KOPT-K1 (cell line): ENCODE results near the gene FBXO38.

ENCODE experiments used
- H3K27ac ChIP-seq: fragments of 200-600 bp; sonication (generic); 2 replicates; pipeline ENCODE4 v1.5.1; 2016; ENCODE audit warnings: antibody characterized with exemption, mild to moderate bottlenecking, low read depth, low read length; ENCODE audit not compliant: poor library complexity, severe bottlenecking
- H3K36me3 ChIP-seq: fragments of 200-600 bp; sonication (generic); 2 replicates; pipeline ENCODE4 v1.5.1; 2017; ENCODE audit warnings: antibody characterized with exemption, mild to moderate bottlenecking, low read length, moderate library complexity; ENCODE audit not compliant: insufficient read depth
- H3K9me3 ChIP-seq: fragments of 200-600 bp; sonication (generic); 2 replicates; pipeline ENCODE4 v1.5.1; 2017; ENCODE audit warnings: antibody characterized with exemption, low read length, mild to moderate bottlenecking; ENCODE audit not compliant: insufficient read depth, poor library complexity, severe bottlenecking

The FBXO38 gene

GRCh38 chr5:148376198-148376597, 7.6 kb upstream of the FBXO38 start:
- no peaks in the 10 kb centered on the region for H3K36me3 ChIP-seq
- no peak overlapping the region for H3K27ac ChIP-seq
- H3K9me3 ChIP-seq = peaks cover 9% of the 10 kb centered on the region

- peaks cover 9% of the 10 kb centered on the region for H3K9me3 ChIP-seq
- no peaks in the 10 kb centered on the region for H3K36me3 ChIP-seq
- no peak overlapping the region for H3K27ac ChIP-seq
These were observed 5.1 kb upstream of the FBXO38 start for GRCh38 chr5:148378670-148379069.

GRCh38 chr5:148379340-148379739, 4.4 kb upstream of the FBXO38 start:
- no peaks in the 10 kb centered on the region for H3K36me3 ChIP-seq
- no peak overlapping the region for H3K27ac ChIP-seq
- H3K9me3 ChIP-seq = peaks cover 9% of the 10 kb centered on the region

GRCh38 chr5:148381906-148382305, 1.9 kb upstream of the FBXO38 start:
- Histone ChIP-seq H3K9me3 (peaks cover 9% of the 10 kb centered on the region), H3K36me3 (no peaks in the 10 kb centered on the region; the same call in 1 of the 2 replicates)

GRCh38 chr5:148382961-148383360, 797 bp upstream of the FBXO38 start:
- H3K27ac ChIP-seq = peak overlapping the region; percentile 70
- peaks cover 1% of the 10 kb centered on the region; the same call in 1 of the 2 replicates for H3K36me3 ChIP-seq
- H3K9me3 ChIP-seq = peaks cover 9% of the 10 kb centered on the region

More at GRCh38 chr5:148381906-148382305, 1.9 kb upstream of the FBXO38 start:
- H3K27ac ChIP-seq = no peak overlapping the region

- Histone ChIP-seq H3K9me3 (no peaks in the 10 kb centered on the region), H3K27ac (peak overlapping the region; percentile 70), H3K36me3 (peaks cover 8% of the 10 kb centered on the region; the same call in 1 of the 2 replicates)
These were observed 601 bp downstream of the FBXO38 start for GRCh38 chr5:148384380-148384737.

GRCh38 chr5:148385094-148385493, 1.3 kb downstream of the FBXO38 start:
- Histone ChIP-seq H3K9me3 (no peaks in the 10 kb centered on the region), H3K36me3 (peaks cover 8% of the 10 kb centered on the region; the same call in 1 of the 2 replicates), H3K27ac (no peak overlapping the region)

- Histone ChIP-seq H3K9me3 (no peaks in the 10 kb centered on the region), H3K27ac (no peak overlapping the region), H3K36me3 (peaks cover 8% of the 10 kb centered on the region; the same call in 1 of the 2 replicates)
These were observed 2.3 kb downstream of the FBXO38 start for GRCh38 chr5:148386041-148386440.

GRCh38 chr5:148387325-148387724, 3.6 kb downstream of the FBXO38 start:
- H3K27ac ChIP-seq = no peak overlapping the region
- H3K9me3 ChIP-seq = no peaks in the 10 kb centered on the region
- peaks cover 8% of the 10 kb centered on the region; the same call in 1 of the 2 replicates for H3K36me3 ChIP-seq

- Histone ChIP-seq H3K27ac (no peak overlapping the region), H3K36me3 (peaks cover 8% of the 10 kb centered on the region; the same call in 1 of the 2 replicates)
These were observed 4.9 kb downstream of the FBXO38 start for GRCh38 chr5:148388696-148389095.

GRCh38 chr5:148390914-148391313, 7.2 kb downstream of the FBXO38 start:
- Histone ChIP-seq H3K27ac (no peak overlapping the region), H3K9me3 (no peaks in the 10 kb centered on the region), H3K36me3 (peaks cover 28% of the 10 kb centered on the region)

More at GRCh38 chr5:148388696-148389095, 4.9 kb downstream of the FBXO38 start:
- no peaks in the 10 kb centered on the region for H3K9me3 ChIP-seq

- H3K9me3 ChIP-seq = no peaks in the 10 kb centered on the region
- peaks cover 33% of the 10 kb centered on the region for H3K36me3 ChIP-seq
- H3K27ac ChIP-seq = no peak overlapping the region
These were observed 7.7 kb downstream of the FBXO38 start for GRCh38 chr5:148391422-148391821.

GRCh38 chr5:148393390-148393741, 9.6 kb downstream of the FBXO38 start:
- H3K27ac ChIP-seq = no peak overlapping the region
- H3K9me3 ChIP-seq = no peaks in the 10 kb centered on the region
- H3K36me3 ChIP-seq = peaks cover 47% of the 10 kb centered on the region

GRCh38 chr5:148394587-148395019, 10.8 kb downstream of the FBXO38 start:
- H3K9me3 ChIP-seq = no peaks in the 10 kb centered on the region
- H3K27ac ChIP-seq = no peak overlapping the region
- peaks cover 57% of the 10 kb centered on the region for H3K36me3 ChIP-seq

GRCh38 chr5:148395031-148395430, 11.3 kb downstream of the FBXO38 start:
- no peak overlapping the region for H3K27ac ChIP-seq
- H3K36me3 ChIP-seq = peaks cover 61% of the 10 kb centered on the region

GRCh38 chr5:148397968-148398595, 14.3 kb downstream of the FBXO38 start:
- H3K27ac ChIP-seq = no peak overlapping the region
- H3K9me3 ChIP-seq = no peaks in the 10 kb centered on the region
- H3K36me3 ChIP-seq = peaks cover 90% of the 10 kb centered on the region

More at GRCh38 chr5:148395031-148395430, 11.3 kb downstream of the FBXO38 start:
- no peaks in the 10 kb centered on the region for H3K9me3 ChIP-seq
